SK-N-MC (cell line): ENCODE results near the gene TEX30.

Experiments used
- EZH2 ChIP-seq: fragments of 200-600 bp; sonication (generic); IDR thresholded peaks from one replicate; pipeline ENCODE4 v1.6.1; 2017; ENCODE audit warnings: antibody characterized with exemption
- POLR2AphosphoS5 ChIP-seq: IDR thresholded peaks from 2 replicates; pipeline ENCODE4 v1.6.1; 2012; ENCODE audit warnings: mild to moderate bottlenecking, low read depth, low read length, borderline replicate concordance

- TF ChIP-seq POLR2AphosphoS5 (no peak), EZH2 (no peak)
Measured at GRCh38 chr13:102805680-102806079, 32.1 kb upstream of the TEX30 start.
